Uterus (tissue), 4 donors: Measurements from ENCODE around the gene KISS1R. TPM values are rescaled to one million over a fixed set of nuclear protein-coding genes. Genes with fewer than 3 reads are reported as not detected.
A peak's percentile ranks its signal among the peaks of the same experiment; 100 is the strongest.

Experiments
- DNase-seq, 2 donors: peaks; one replicate each; pipeline ENCODE4 v3.0.0-alpha.2; 2019 to 2020
- H3K27ac ChIP-seq, 2 donors: fragments of 200-600 bp; sonication (generic); 1 replicate in 1 of 2; 2 replicates in 1 of 2; pipeline ENCODE4 v1.5.1; 2016 to 2018
- H3K27me3 ChIP-seq, 2 donors: fragments of 200-600 bp; sonication (generic); one replicate each; pipeline ENCODE4 v1.5.1; 2018 to 2019; ENCODE audit warnings: control low read depth in 1 of 2
- H3K36me3 ChIP-seq, 2 donors: fragments of 200-600 bp; sonication (generic); one replicate each; pipeline ENCODE4 v1.5.1; 2019; ENCODE audit warnings: control low read depth in 1 of 2
- H3K4me1 ChIP-seq, 2 donors: fragments of 200-600 bp; sonication (generic); one replicate each; pipeline ENCODE4 v1.5.1; 2018 to 2019; ENCODE audit warnings: control low read depth in 1 of 2
- H3K4me3 ChIP-seq, 2 donors: fragments of 200-600 bp; sonication (generic); 1 replicate in 1 of 2; 2 replicates in 1 of 2; pipeline ENCODE4 v1.5.1; 2018 to 2019; ENCODE audit warnings: mild to moderate bottlenecking in 1 of 2
- H3K9me3 ChIP-seq, 2 donors: fragments of 200-600 bp; sonication (generic); one replicate each; pipeline ENCODE4 v1.5.1; 2019; ENCODE audit warnings: control low read depth in 1 of 2
- POLR2A ChIP-seq, 2 donors: fragments of 450-650 bp; IDR thresholded peaks; one replicate each; pipeline ENCODE4 v1.6.1; 2016; ENCODE audit warnings: antibody characterized with exemption in 2 of 2, mild to moderate bottlenecking in 1 of 2, moderate library complexity in 1 of 2
- intact Hi-C: fragments of 100-400 bp; cut with DNase I; formaldehyde crosslinking; loops from one replicate; pipeline ENCODE4 v1.15.1; 2023; ENCODE audit warnings: low total_unique reads
- total RNA-seq, 4 donors: library from RNA; depleted of rRNA in 3 of 4; stranded (reverse); fragments of >200 nt in 3 of 4; gene quantifications; one replicate each; pipeline versions ENCODE4 v1.1.0 to v1.2.4, GENCODE V29; 2014 to 2023
- TF ChIP-seq, protein P1 (sequence below), 4 experiments: fragments of 200-600 bp in 2 of 4; fragments of 450-650 bp in 2 of 4; sonication (generic) in 2 of 4; IDR thresholded peaks; one replicate each; pipeline ENCODE4 v1.5.1; 2016 to 2019; ENCODE audit warnings: antibody characterized with exemption in 4 of 4, mild to moderate bottlenecking in 2 of 4, moderate library complexity in 1 of 4
- donor health status: DM: yes; HTN: yes; CAD: no.

KISS1R gene
- total RNA-seq, 4 donors from 2014 or later = 0.14 TPM; not detected in 3

DNA sequence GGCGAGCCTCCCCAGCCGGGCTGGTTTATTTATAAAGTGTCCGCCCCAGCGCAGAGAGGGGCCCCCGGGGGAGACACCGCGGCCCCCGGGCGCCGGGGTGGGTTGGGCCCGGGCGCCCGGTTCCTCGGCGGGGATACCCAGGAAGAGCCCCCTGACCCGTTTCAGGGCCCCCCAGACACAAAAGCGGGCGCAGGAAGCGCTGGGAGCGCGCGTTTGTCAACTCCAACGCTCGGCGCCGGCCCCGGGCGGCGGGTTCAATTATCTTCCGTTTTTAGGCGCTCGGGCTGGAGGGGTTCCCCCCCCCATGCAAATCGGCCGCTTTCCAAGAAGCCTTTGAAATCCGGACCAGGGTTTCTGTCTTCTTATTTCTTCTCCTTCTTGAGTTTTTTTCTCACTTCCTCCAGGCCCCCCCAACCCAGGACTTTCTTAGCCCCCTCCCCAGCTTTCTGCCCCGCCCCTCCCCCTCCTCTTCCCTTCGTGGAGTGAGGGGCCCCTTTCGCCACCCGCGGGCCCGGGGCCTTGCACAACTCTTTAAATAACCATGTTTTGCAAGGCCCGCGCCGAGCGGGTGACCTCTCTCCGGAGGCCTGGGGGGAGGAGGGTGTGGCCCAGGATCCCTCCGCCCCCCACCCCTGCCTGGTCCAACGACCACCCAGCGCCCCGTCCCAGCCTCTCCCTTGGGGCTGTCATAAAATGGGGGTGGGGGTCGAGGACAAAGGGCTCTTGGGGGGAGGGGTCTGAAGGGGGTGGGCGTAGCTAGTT lies 9.6 kb downstream of the KISS1R start:
- DNase-seq = peak; percentile 69 to 75
- intact Hi-C loops = loop anchor here (10.0 kb wide), 2 partner anchors 162 to 178 kb away; partner anchors contain the start of gene GPX4

DNA sequence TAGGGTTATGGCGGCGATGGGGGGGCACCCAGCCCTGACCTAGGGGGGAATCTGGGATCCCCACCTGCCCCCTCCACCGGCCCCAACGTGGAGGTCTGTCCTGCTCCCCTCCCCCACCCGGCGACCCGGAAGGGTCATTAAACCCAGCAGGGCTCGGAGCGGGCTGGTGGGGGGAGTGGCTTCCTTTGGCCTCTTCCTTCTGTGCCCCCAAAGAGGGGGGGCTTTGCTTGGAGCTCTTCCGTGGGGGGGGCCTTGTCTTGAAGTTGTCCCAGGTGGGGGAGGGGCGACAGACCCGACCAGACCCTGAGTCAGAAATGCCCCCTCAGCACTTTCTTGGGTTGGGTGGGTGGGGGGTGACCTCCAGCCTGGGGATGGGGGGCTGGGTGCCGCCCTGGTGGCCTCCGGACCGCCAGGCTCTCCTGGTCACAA lies 10.2 kb downstream of the KISS1R start:
- TF ChIP-seq, protein P1, sequence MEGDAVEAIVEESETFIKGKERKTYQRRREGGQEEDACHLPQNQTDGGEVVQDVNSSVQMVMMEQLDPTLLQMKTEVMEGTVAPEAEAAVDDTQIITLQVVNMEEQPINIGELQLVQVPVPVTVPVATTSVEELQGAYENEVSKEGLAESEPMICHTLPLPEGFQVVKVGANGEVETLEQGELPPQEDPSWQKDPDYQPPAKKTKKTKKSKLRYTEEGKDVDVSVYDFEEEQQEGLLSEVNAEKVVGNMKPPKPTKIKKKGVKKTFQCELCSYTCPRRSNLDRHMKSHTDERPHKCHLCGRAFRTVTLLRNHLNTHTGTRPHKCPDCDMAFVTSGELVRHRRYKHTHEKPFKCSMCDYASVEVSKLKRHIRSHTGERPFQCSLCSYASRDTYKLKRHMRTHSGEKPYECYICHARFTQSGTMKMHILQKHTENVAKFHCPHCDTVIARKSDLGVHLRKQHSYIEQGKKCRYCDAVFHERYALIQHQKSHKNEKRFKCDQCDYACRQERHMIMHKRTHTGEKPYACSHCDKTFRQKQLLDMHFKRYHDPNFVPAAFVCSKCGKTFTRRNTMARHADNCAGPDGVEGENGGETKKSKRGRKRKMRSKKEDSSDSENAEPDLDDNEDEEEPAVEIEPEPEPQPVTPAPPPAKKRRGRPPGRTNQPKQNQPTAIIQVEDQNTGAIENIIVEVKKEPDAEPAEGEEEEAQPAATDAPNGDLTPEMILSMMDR (IDR thresholded peaks at IDR 0.05) = no peak
- no peak for TF ChIP-seq POLR2A (IDR thresholded peaks at IDR 0.05)
- intact Hi-C loops = loop anchor here (10.0 kb wide), 2 partner anchors 163 to 177 kb away; partner anchors contain the start of gene GPX4
- H3K4me3 ChIP-seq = peak overlapping the region; percentile 53 to 74

More for the DNA sequence above, 9.6 kb downstream of the KISS1R start:
- TF ChIP-seq, protein P1 (IDR thresholded peaks at IDR 0.05) = no peak
- no peak for TF ChIP-seq POLR2A (IDR thresholded peaks at IDR 0.05)
- Histone ChIP-seq H3K27me3 (no peaks in the 10 kb centered on the region), H3K27ac (peak overlapping the region; percentile 79 to 80), H3K9me3 (no peaks in the 10 kb centered on the region), H3K4me3 (peak overlapping the region; percentile 53 to 74), H3K36me3 (no peaks in the 10 kb centered on the region), H3K4me1 (peaks cover 0 to 6% of the 10 kb centered on the region in 2 donors)

DNA sequence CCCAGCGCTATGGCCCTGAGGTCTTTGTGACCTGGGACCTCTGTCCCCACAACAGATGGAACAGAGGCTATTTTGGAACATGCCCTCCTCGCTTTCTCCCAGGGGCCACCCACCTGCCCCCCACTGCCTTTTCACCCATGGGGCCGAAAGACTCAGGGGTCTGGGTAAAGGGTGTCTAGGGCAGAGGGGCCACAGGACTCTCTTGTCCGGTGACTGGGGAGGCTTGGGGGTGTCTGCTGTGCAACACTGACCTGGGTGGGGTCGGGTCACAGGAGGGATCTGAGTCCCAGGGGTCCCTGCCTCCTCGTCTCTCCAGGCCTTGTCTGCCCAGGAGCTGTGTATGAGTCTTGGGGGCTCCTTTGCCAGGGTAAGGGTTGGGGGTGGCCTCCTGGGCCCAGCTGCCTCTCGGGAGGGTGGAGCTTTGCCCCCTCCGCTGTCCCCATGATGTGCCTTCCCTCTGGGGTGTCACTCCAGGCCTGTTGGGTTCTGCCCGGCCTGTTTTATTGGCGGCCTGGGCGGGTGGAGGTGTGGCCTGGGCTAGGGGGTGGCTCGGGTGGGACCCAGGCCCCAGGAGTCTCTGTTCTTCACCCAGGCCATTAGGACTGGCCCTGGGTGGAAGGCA lies 10.8 kb downstream of the KISS1R start:
- intact Hi-C loops = loop anchor here (10.0 kb wide), 2 partner anchors 163 to 177 kb away; partner anchors contain the start of gene GPX4
- DNase-seq = peak in 1 of 2 donors; percentile 15
- Histone ChIP-seq H3K4me3 (no peak overlapping the region), H3K9me3 (no peaks in the 10 kb centered on the region), H3K36me3 (no peaks in the 10 kb centered on the region), H3K27me3 (no peaks in the 10 kb centered on the region), H3K4me1 (peaks cover 0 to 11% of the 10 kb centered on the region in 2 donors), H3K27ac (peak overlapping the region; percentile 79 to 80)
- no peak for TF ChIP-seq POLR2A (IDR thresholded peaks at IDR 0.05)
- TF ChIP-seq, protein P1 (IDR thresholded peaks at IDR 0.05) = no peak

More for the DNA sequence above, 10.2 kb downstream of the KISS1R start:
- H3K27me3 ChIP-seq = no peaks in the 10 kb centered on the region
- no peaks in the 10 kb centered on the region for H3K9me3 ChIP-seq
- DNase-seq = no peak
- peak overlapping the region; percentile 79 to 80 for H3K27ac ChIP-seq
- no peaks in the 10 kb centered on the region for H3K36me3 ChIP-seq
- H3K4me1 ChIP-seq = peaks cover 0 to 6% of the 10 kb centered on the region in 2 donors

DNA sequence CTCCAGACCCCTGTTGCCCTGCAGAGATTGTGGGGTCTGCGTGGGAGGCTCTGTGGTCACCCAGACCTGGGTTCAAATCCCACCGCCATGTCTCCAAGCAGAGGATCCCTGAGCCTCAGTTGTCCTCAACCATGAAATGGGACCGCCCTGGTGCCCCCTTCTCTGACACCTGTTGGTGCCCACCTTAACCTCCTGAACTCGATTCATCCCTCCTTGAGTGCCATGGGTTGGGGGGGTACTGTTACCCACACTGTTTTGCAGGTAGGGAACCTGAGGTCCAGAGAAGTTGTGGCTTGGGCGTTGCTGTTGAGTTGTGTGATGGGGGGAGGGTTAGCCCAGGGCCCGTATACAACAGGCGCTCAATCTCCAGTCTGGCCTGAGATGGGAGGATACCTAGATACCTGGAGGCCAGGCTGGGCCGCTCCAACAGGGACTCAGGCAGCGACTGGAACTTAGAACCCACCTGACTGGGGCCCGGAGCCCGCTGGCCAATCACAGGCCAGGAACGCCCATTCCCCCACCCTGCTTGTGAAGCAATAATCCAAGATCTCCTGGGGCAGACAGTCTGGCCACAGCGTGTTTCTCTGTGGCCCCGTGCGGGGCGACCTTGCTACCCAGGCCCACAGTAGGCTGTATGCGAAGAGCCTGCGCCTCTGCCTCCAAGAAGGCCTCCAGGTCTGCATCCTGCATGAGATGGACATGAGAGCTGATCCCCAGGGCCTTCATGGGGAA lies 11.5 kb downstream of the KISS1R start:
- H3K4me1 ChIP-seq = peaks cover 0 to 19% of the 10 kb centered on the region in 2 donors
- no peak overlapping the region for H3K27ac ChIP-seq
- intact Hi-C loops = loop anchor here (10.0 kb wide), 2 partner anchors 164 to 176 kb away; partner anchors contain the start of gene GPX4

More for the DNA sequence above, 11.5 kb downstream of the KISS1R start:
- no peak for TF ChIP-seq POLR2A (IDR thresholded peaks at IDR 0.05)
- TF ChIP-seq, protein P1 (IDR thresholded peaks at IDR 0.05) = no peak
- no peak overlapping the region for H3K4me3 ChIP-seq
- DNase-seq = peak in 1 of 2 donors; percentile 22
- H3K36me3 ChIP-seq = no peaks in the 10 kb centered on the region
- H3K27me3 ChIP-seq = no peaks in the 10 kb centered on the region
- H3K9me3 ChIP-seq = no peaks in the 10 kb centered on the region
